HG02642 (cell line): ENCODE data around the gene LFNG.

ENCODE experiments used
- ATAC-seq: cut with Tn5 transposase; IDR thresholded peaks from one replicate; pipeline ENCODE4 v1.9.1; 2021; ENCODE audit warnings: mild to moderate bottlenecking; ENCODE audit not compliant: unreplicated experiment, poor library complexity

The LFNG gene

GRCh38 chr7:2564970-2565540 lies 45.5 kb downstream of the LFNG start:
- ATAC-seq = no peak

- ATAC-seq = peak; percentile 16
Measured at GRCh38 chr7:2566348-2566889, 46.8 kb downstream of the LFNG start.

- ATAC-seq = peak; percentile 72
Measured at GRCh38 chr7:2566890-2567678, 47.5 kb downstream of the LFNG start.

GRCh38 chr7:2567679-2568278 lies 48.2 kb downstream of the LFNG start:
- ATAC-seq = no peak

GRCh38 chr7:2568521-2569223 lies 49.1 kb downstream of the LFNG start:
- ATAC-seq = no peak

- no peak for ATAC-seq
Measured at GRCh38 chr7:2569421-2569820, 49.8 kb downstream of the LFNG start.

- ATAC-seq = no peak
Measured at GRCh38 chr7:2570021-2570420, 50.4 kb downstream of the LFNG start.

- no peak for ATAC-seq
Measured at GRCh38 chr7:2571409-2571808, 51.8 kb downstream of the LFNG start.

GRCh38 chr7:2572101-2572842 lies 52.7 kb downstream of the LFNG start:
- no peak for ATAC-seq

- ATAC-seq = no peak
Measured at GRCh38 chr7:2573761-2574160, 54.2 kb downstream of the LFNG start.

GRCh38 chr7:2575046-2575732 lies 55.6 kb downstream of the LFNG start:
- no peak for ATAC-seq

GRCh38 chr7:2575733-2576340 lies 56.3 kb downstream of the LFNG start:
- ATAC-seq = no peak

- no peak for ATAC-seq
Measured at GRCh38 chr7:2576742-2577491, 57.3 kb downstream of the LFNG start.
